Activated CD8-positive, alpha-beta memory T cell treated with anti-CD3 and anti-CD28 coated beads, Interleukin-2, amount 50 U/mL, for 24 hours (primary cell): Measurements from ENCODE around the gene MBTD1.

Experiments used
- DNase-seq: peaks from one replicate; pipeline ENCODE4 v3.0.0-alpha.2; 2020; ENCODE audit errors: extremely low read depth

MBTD1 gene

DNA sequence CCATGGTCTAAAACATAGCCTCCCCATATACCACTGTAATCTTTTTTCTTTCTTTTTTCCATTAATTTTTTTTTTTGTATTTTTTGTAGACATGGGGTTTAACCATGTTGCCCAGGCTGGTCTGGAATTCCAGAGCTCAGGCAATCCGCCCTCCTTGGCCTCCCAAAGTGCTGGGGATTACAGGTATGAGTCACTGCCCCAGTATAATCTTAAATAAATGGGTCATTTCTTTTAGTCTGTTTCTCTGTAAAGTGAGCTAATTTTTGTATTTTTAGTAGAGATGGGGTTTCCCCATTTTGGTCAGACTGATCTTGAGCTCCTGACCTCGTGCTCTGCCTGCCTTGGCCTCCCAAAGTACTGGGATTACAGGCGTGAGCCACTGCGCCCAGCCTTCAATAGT, 112.2 kb downstream of the MBTD1 start:
- DNase-seq = no peak

DNA sequence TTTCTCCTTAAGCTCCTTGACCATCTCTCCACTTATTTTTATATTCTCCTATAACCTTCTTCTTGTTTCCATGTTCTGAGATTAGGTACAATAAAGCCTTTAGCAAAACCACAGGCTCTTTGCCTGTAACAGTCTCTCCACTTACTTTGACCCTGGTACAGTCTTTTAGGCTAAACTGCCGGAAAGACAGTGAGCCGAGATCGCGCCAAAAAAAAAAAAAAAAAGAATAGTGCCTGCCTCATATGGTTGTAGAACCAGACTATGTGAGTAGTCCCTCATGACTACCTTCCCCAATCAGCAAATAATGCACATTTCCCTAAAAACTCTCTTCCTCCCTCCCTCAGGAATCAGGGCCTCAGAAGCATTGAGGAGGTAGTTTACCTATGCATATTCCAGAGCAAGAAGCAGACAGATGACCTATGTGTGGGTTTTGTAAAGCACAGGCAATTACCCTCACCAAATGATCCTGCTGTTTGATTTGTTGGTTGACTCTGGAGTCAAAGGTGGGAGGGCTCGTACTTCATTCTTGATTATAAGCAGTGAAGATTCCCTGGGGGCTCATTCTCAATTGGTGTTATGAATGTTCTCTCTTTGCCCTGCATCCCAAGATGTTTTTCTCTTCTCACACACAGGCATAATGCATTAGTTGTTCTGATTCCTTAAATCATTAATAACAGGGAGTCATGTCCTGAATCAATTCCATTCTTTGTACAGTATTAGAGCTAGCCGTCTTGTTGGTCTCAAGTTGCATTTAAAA, 115.4 kb downstream of the MBTD1 start:
- DNase-seq = no peak

DNA sequence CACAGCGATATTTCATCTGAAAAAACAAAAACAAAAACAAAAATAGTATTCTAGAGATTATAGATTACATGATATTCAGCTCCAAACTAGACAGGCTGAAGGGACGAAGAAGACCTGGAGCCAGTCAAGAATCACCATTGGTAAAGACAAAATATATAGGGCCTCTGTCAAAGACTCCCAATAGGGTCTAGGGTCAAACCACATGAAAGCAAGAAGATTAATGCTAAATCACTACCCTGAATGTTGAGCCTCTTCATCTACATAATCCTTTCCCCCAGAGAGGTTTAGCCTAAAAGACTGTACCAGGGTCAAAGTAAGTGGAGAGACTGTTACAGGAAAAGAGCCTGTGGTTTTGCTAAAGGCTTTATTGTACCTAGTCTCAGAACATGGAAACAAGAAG, 117.3 kb downstream of the MBTD1 start:
- DNase-seq = no peak

DNA sequence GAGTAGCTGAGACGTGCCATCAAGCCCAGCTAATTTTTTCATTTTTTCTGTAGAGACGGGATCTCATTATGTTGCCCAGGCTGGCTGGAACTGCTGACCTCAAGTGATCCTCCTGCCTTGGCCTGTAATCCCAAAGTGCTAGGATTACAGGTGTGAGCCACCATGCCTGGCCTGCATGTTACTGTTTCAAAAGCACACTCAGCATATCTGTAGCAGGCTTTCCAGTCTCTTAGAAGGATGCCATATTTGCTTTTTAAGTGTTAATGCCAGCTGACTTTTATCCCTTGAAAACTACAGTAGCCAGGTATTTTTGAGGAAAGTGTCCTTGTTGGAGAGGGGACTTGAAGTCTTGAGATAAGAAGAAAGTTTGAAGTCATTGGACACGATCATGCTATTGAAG, 123.9 kb downstream of the MBTD1 start:
- no peak for DNase-seq

DNA sequence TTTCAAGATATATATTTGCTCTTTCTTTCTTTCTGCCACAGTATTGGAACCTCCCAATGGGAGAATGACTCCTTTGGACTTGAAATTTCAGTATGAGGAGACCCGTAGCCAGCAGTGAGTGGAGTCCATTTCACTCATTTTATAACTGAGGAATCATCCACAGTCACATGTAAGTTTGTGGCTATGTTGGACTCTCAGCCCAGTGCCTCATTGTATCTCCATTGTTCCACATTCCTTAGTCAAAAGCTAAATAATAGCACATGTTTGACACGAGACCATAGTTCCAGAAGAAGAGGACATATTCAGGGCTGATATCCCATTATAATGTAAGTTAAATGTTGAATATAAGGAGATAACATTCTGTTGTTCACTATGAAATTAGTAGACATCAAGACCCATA, 126.5 kb downstream of the MBTD1 start:
- no peak for DNase-seq

DNA sequence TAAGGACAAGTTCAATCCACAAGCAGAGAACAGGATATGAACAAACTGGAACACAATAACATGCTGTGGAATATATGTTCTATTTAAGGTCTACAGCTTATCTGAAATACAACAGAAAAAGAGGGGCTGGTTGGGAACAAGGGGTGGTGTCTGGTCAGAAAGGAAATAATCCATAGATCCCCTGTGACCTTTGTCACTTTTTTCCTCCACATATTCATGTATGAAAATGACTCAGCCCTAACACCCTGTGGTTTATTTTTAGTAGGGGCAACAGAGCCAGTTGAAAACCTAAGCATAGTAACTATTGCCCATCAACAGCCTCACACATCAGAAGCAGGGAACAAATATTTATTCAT, 126.9 kb downstream of the MBTD1 start:
- DNase-seq = no peak

DNA sequence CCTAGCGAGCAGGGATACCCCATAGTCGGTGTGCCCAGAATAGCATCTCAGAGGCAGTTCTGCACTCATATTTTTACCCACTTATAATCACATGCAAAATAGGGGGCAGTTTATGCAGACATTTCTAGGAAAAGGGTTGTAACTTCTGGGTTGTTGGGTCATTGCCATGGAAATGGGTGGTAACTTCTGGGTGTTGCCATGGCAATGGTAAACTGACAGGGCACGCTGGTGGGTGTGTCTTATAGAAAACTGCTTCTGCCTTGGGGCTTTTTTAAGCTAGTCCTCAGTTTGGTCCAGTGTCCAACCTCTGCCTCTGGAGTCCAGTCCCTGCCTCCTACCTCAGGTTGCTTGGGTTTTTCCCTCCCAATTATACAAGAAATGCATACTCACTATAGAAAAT, 131.8 kb downstream of the MBTD1 start:
- no peak for DNase-seq
